Activated naive CD8-positive, alpha-beta T cell treated with anti-CD3 and anti-CD28 coated beads, Interleukin-2, amount 10 ng/mL, durations not matched to agents 7 days and 5 days (primary cell): ENCODE data around the gene EPB41L2. TPM values are rescaled to one million over a fixed set of nuclear protein-coding genes. Genes with fewer than 3 reads are reported as not detected.

ENCODE experiments used
- ATAC-seq: fragments of 150-1000 bp; cut with Tn5 transposase; one replicate; pipeline ENCODE4 v1.10.0; 2021; ENCODE audit warnings: low read depth, moderate library complexity
- POLR2A ChIA-PET: fragments of 350-600 bp; sonication (Branson Sonifier 250); formaldehyde crosslinking; loops from one replicate; lab custom pipeline; 2021; ENCODE audit warnings: antibody characterized with exemption; lab: Charles Lee
- DNase-seq: peaks from one replicate; pipeline ENCODE4 v3.0.0; 2021
- H3K27ac Mint-ChIP-seq: one replicate; pipeline ENCODE4 v1.8.0; 2022; ENCODE audit warnings: mild to moderate bottlenecking, mixed read lengths
- H3K27me3 Mint-ChIP-seq: one replicate; pipeline ENCODE4 v1.8.0; 2022; ENCODE audit warnings: mild to moderate bottlenecking, moderate library complexity, mixed read lengths
- H3K36me3 Mint-ChIP-seq: one replicate; pipeline ENCODE4 v1.8.0; 2021; ENCODE audit warnings: mild to moderate bottlenecking, mixed read lengths
- H3K4me1 Mint-ChIP-seq: one replicate; pipeline ENCODE4 v1.8.0; 2021; ENCODE audit warnings: mixed read lengths
- H3K4me3 Mint-ChIP-seq: one replicate; pipeline ENCODE4 v1.8.0; 2022; ENCODE audit warnings: mild to moderate bottlenecking, moderate library complexity, mixed read lengths
- H3K9me3 Mint-ChIP-seq: one replicate; pipeline ENCODE4 v1.8.0; 2021; ENCODE audit warnings: mixed read lengths
- total RNA-seq, 2 experiments: library from RNA; stranded (reverse); gene quantifications; one replicate each; pipeline ENCODE4 v1.2.3, GENCODE V29; 2021

Gene EPB41L2
- total RNA-seq, 2 experiments from 2014 or later, result 21.6 to 25.4 TPM

DNA sequence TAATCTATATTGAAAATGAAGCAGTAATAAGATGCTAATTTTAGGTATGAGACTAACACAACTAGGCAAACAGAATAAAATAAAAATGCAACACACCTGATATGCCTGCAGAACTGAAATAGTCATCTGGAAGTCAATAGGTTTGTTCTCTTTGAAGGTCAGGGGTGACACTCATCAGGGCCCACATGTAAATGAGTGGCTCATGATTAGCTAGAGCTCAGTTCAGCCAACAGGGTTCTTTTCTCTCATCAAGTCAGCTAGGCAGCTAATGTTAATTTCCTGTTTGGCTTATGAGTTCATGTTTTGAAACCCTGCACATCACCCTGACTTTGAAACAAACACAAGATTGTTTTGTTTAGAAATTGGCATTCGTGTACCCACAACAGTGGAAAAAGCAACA, 212.0 kb downstream of the EPB41L2 start:
- no peaks in the 10 kb centered on the region for H3K36me3 Mint-ChIP-seq
- DNase-seq (no peak), ATAC-seq (no peak)
- POLR2A ChIA-PET, result no interaction called here
- peaks cover 10% of the 10 kb centered on the region for H3K4me1 Mint-ChIP-seq
- no peak overlapping the region for H3K4me3 Mint-ChIP-seq
- no peak overlapping the region for H3K27ac Mint-ChIP-seq
- H3K9me3 Mint-ChIP-seq, result no peaks in the 10 kb centered on the region
- H3K27me3 Mint-ChIP-seq, result no peaks in the 10 kb centered on the region

DNA sequence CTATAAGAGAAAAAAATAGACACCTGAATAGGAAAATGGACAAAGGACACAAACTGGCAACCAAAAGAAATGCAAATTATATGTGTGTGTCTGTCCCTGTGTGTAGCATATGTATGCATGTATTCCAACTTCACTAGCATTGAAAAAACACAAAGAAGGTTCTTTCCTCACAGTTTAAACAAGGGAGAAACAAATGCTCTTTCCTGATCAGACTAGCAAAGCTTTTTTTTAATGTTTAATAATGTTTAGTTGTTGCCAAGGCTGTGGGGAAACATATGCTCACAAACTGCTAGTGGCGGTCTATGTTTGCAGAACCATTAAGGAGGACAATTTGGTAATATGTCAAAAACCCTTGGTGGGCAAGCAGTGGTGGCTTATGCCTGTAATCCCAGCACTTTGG, 213.5 kb downstream of the EPB41L2 start:
- POLR2A ChIA-PET, result no interaction called here
- H3K36me3 Mint-ChIP-seq, result no peaks in the 10 kb centered on the region

DNA sequence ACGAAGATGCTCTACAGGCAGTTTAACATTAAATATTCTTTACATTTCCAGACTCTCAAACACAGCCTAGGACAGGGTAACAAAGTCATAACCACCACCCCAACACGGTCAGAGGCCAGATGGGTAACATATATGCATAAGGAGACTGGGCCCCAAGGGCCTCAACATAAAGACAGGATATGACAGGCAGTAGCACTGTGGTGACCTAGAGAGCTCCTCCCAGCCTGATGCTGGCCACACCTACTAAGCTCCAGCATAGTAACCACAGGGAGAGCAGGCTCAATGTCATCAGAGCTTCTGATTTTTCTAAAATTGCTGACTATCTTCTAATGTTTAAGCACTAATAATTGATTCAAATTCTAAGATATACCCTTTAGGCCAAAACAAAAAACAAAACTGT, 214.1 kb downstream of the EPB41L2 start:
- peak; percentile 45 for DNase-seq
- Mint-ChIP-seq H3K4me1 (peaks cover 10% of the 10 kb centered on the region), H3K4me3 (no peak overlapping the region), H3K27me3 (no peaks in the 10 kb centered on the region), H3K36me3 (no peaks in the 10 kb centered on the region), H3K27ac (peak overlapping the region; percentile 37), H3K9me3 (no peaks in the 10 kb centered on the region)
- ATAC-seq, result peak; percentile 100
- POLR2A ChIA-PET, result no interaction called here

More for the DNA sequence above, 213.5 kb downstream of the EPB41L2 start:
- DNase-seq, result no peak
- no peaks in the 10 kb centered on the region for H3K9me3 Mint-ChIP-seq
- H3K27me3 Mint-ChIP-seq, result no peaks in the 10 kb centered on the region
- peaks cover 10% of the 10 kb centered on the region for H3K4me1 Mint-ChIP-seq
- no peak for ATAC-seq
- no peak overlapping the region for H3K4me3 Mint-ChIP-seq
- H3K27ac Mint-ChIP-seq, result no peak overlapping the region

GRCh38 chr6:130847001-130847910, 215.8 kb downstream of the EPB41L2 start:
- Mint-ChIP-seq H3K4me3 (no peak overlapping the region), H3K9me3 (no peaks in the 10 kb centered on the region), H3K27me3 (no peaks in the 10 kb centered on the region), H3K36me3 (no peaks in the 10 kb centered on the region), H3K4me1 (peaks cover 13% of the 10 kb centered on the region), H3K27ac (no peak overlapping the region)
- no peak for DNase-seq
- POLR2A ChIA-PET, result no interaction called here
- ATAC-seq, result no peak

- Mint-ChIP-seq H3K4me3 (no peak overlapping the region), H3K27ac (no peak overlapping the region), H3K4me1 (peaks cover 13% of the 10 kb centered on the region), H3K36me3 (no peaks in the 10 kb centered on the region), H3K27me3 (no peaks in the 10 kb centered on the region), H3K9me3 (no peaks in the 10 kb centered on the region)
- no peak for ATAC-seq
- POLR2A ChIA-PET, result no interaction called here
- DNase-seq, result no peak
Measured at GRCh38 chr6:130846501-130846900, 216.5 kb downstream of the EPB41L2 start.

GRCh38 chr6:130843575-130844320, 219.3 kb downstream of the EPB41L2 start:
- ATAC-seq (peak; percentile 92), DNase-seq (no peak)
- H3K27ac Mint-ChIP-seq, result no peak overlapping the region
- no peaks in the 10 kb centered on the region for H3K27me3 Mint-ChIP-seq
- H3K36me3 Mint-ChIP-seq, result no peaks in the 10 kb centered on the region
- peaks cover 8% of the 10 kb centered on the region for H3K4me1 Mint-ChIP-seq
- POLR2A ChIA-PET, result no interaction called here
- no peaks in the 10 kb centered on the region for H3K9me3 Mint-ChIP-seq
- no peak overlapping the region for H3K4me3 Mint-ChIP-seq

- H3K4me1 Mint-ChIP-seq, result peaks cover 5% of the 10 kb centered on the region
- DNase-seq (no peak), ATAC-seq (no peak)
- no peaks in the 10 kb centered on the region for H3K27me3 Mint-ChIP-seq
- H3K4me3 Mint-ChIP-seq, result no peak overlapping the region
- H3K27ac Mint-ChIP-seq, result no peak overlapping the region
- no peaks in the 10 kb centered on the region for H3K9me3 Mint-ChIP-seq
- POLR2A ChIA-PET, result no interaction called here
- H3K36me3 Mint-ChIP-seq, result no peaks in the 10 kb centered on the region
Measured at GRCh38 chr6:130841128-130841728, 221.8 kb downstream of the EPB41L2 start.

DNA sequence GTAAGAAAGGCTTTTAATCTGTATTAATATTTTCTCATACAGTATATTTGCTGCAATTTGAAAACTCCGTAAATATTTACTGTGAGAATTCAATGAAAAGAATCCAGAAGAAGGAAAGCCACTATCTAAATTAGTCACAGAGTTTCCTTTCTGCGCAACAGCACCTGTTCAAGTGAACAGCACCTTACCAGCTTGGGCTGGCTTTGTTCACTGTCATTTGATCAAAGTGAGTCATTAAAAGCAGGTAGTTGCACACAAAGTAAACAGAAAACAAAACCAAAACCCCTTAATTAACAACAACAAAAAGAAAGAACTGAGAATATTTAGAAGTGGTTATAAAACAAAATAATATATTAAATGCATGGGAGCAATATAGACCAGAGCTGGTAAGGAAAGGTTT, 223.0 kb downstream of the EPB41L2 start:
- no peak overlapping the region for H3K27ac Mint-ChIP-seq

DNA sequence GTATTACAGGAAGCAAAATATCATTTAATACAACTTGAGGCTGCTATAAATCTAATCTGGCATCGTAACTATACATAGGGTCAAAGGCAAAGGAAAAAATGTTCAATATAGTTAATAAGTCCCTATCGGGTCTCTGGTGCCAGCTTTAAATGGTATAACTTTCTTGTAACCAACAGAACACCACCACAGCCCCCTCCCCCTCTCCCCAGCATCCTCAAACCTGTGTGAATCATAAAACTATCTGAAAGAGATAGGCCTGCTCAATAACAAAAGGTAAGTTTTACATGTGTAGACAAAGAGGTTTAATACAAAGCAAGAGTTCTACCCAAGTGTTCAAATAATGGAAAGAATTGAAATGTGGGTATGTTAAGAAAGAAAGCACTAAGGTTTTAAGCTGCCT, 223.7 kb downstream of the EPB41L2 start:
- no peak for DNase-seq
- Mint-ChIP-seq H3K4me1 (peaks cover 5% of the 10 kb centered on the region), H3K27ac (no peak overlapping the region), H3K36me3 (no peaks in the 10 kb centered on the region), H3K4me3 (no peak overlapping the region), H3K27me3 (no peaks in the 10 kb centered on the region), H3K9me3 (no peaks in the 10 kb centered on the region)
- POLR2A ChIA-PET, result no interaction called here
- no peak for ATAC-seq

More for the DNA sequence above, 223.0 kb downstream of the EPB41L2 start:
- no peak for ATAC-seq
- H3K4me3 Mint-ChIP-seq, result no peak overlapping the region
- no peaks in the 10 kb centered on the region for H3K36me3 Mint-ChIP-seq
- DNase-seq, result no peak
- peaks cover 5% of the 10 kb centered on the region for H3K4me1 Mint-ChIP-seq
- POLR2A ChIA-PET, result interaction anchor here (0.5 kb wide), 1 partner anchor 59 kb away, joined by 3 read pairs; no protein-coding TSS in a partner anchor
- H3K27me3 Mint-ChIP-seq, result no peaks in the 10 kb centered on the region
- no peaks in the 10 kb centered on the region for H3K9me3 Mint-ChIP-seq

- DNase-seq, result no peak
- Mint-ChIP-seq H3K4me1 (peaks cover 5% of the 10 kb centered on the region), H3K9me3 (no peaks in the 10 kb centered on the region), H3K36me3 (no peaks in the 10 kb centered on the region), H3K27ac (no peak overlapping the region), H3K27me3 (no peaks in the 10 kb centered on the region), H3K4me3 (no peak overlapping the region)
- no peak for ATAC-seq
- POLR2A ChIA-PET, result no interaction called here
Measured at GRCh38 chr6:130838951-130839350, 224.1 kb downstream of the EPB41L2 start.

GRCh38 chr6:130838250-130838860, 224.7 kb downstream of the EPB41L2 start:
- no peak overlapping the region for H3K27ac Mint-ChIP-seq
- no peaks in the 10 kb centered on the region for H3K9me3 Mint-ChIP-seq
- POLR2A ChIA-PET, result no interaction called here

DNA sequence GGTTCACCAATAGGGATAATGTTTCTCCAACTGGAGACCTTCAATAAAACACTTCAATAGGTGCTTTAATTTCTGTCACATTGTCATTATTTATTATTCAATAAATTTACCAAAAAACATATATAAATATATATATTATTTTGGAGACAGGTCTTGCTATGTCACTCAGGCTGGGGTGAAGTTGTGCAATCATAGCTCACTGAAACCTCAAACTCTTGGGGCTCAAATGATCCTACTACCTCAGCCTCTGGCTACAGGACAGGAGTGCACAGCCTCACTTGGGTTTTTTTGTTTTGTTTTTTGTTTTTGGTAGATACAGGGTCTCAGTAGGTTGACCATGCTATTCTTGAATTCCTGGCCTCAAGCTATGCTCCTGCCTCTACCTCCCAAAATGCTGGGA, 226.0 kb downstream of the EPB41L2 start:
- Mint-ChIP-seq H3K36me3 (no peaks in the 10 kb centered on the region), H3K9me3 (no peaks in the 10 kb centered on the region), H3K27ac (no peak overlapping the region), H3K4me3 (no peak overlapping the region), H3K4me1 (peaks cover 2% of the 10 kb centered on the region), H3K27me3 (no peaks in the 10 kb centered on the region)
- DNase-seq, result no peak
- POLR2A ChIA-PET, result no interaction called here
- ATAC-seq, result no peak

More at GRCh38 chr6:130838250-130838860, 224.7 kb downstream of the EPB41L2 start:
- H3K4me1 Mint-ChIP-seq, result peaks cover 2% of the 10 kb centered on the region
- no peaks in the 10 kb centered on the region for H3K27me3 Mint-ChIP-seq
- DNase-seq, result no peak
- no peak for ATAC-seq
- H3K36me3 Mint-ChIP-seq, result no peaks in the 10 kb centered on the region
- H3K4me3 Mint-ChIP-seq, result no peak overlapping the region

DNA sequence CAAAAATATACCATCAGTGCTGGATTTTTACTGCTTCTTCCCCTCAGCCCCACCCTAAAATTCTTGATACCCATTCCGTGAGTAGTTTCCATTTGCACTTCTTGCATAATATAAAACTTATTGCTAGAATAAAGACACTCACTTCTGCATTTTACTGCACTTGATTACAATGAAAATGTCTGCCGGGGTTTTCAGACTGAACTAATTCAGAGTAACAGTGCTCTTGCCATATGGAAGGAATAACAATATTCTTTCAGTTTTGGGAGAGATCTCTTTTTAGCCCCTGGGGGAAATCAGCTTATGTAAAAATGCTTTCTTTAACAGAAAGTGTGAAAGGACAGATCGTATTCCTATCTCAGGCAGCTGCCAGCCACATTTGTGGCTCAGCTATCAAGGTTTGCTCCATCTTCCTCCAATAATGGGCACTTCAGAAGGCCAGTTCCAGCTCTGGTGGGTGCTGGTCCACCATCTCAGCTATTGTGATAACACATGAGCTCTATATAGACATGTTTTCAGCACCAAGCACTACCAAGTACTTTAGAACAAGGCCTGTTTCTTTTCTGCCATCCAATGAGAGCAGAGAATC, 226.9 kb downstream of the EPB41L2 start:
- no peak overlapping the region for H3K27ac Mint-ChIP-seq
- H3K9me3 Mint-ChIP-seq, result no peaks in the 10 kb centered on the region
- ATAC-seq, result no peak
- no peaks in the 10 kb centered on the region for H3K36me3 Mint-ChIP-seq
- H3K4me1 Mint-ChIP-seq, result peaks cover 2% of the 10 kb centered on the region
- no peak for DNase-seq
- H3K27me3 Mint-ChIP-seq, result no peaks in the 10 kb centered on the region
- no peak overlapping the region for H3K4me3 Mint-ChIP-seq
- POLR2A ChIA-PET, result no interaction called here
